BE2C (cell line): Measurements from ENCODE around the gene TFRC.
"Not testable (repeated sequence)": the region's sequence is repeated elsewhere in the genome, so short reads cannot be mapped to it uniquely, and the experiment has no call there.

ENCODE experiments used
- DNase-seq: peaks from one replicate; pipeline ENCODE4 v3.0.0-alpha.2; 2020
- H3K27me3 ChIP-seq: fragments of 250-450 bp; sonication (Bioruptor Pico); 2 replicates; pipeline ENCODE4 v1.5.1; 2020; ENCODE audit warnings: mild to moderate bottlenecking
- H3K36me3 ChIP-seq: fragments of 250-450 bp; sonication (Bioruptor Pico); 2 replicates; pipeline ENCODE4 v1.5.1; 2020; ENCODE audit warnings: mild to moderate bottlenecking
- H3K4me1 ChIP-seq: fragments of 250-450 bp; sonication (Bioruptor Pico); 2 replicates; pipeline ENCODE4 v1.5.1; 2020
- H3K4me3 ChIP-seq: 2 replicates; pipeline ENCODE4 v1.5.1; 2011; ENCODE audit warnings: low read depth, low read length
- H3K9me3 ChIP-seq: fragments of 250-450 bp; sonication (Bioruptor Pico); 2 replicates; pipeline ENCODE4 v1.5.1; 2020
- CTCF ChIP-seq: IDR thresholded peaks from 2 replicates; pipeline ENCODE4 v1.5.1; 2012; ENCODE audit warnings: mild to moderate bottlenecking, low read depth, low read length

The TFRC gene

GRCh38 chr3:196060834-196061233 is 21.1 kb downstream of the TFRC start:
- DNase-seq = no peak
- Histone ChIP-seq H3K4me3 (no peak overlapping the region), H3K4me1 (no peaks in the 10 kb centered on the region), H3K36me3 (peaks cover 93% of the 10 kb centered on the region), H3K9me3 (no peaks in the 10 kb centered on the region), H3K27me3 (no peaks in the 10 kb centered on the region)
- no peak for TF ChIP-seq CTCF

GRCh38 chr3:196057760-196058331 is 24.0 kb downstream of the TFRC start:
- no peaks in the 10 kb centered on the region for H3K9me3 ChIP-seq
- no peaks in the 10 kb centered on the region for H3K4me1 ChIP-seq
- no peak overlapping the region for H3K4me3 ChIP-seq
- peaks cover 91% of the 10 kb centered on the region for H3K36me3 ChIP-seq
- no peak for DNase-seq
- TF ChIP-seq CTCF = no peak
- H3K27me3 ChIP-seq = no peaks in the 10 kb centered on the region

- not testable (repeated sequence) for H3K9me3 ChIP-seq, H3K4me3 ChIP-seq, DNase-seq, H3K27me3 ChIP-seq
- Histone ChIP-seq H3K4me1 (peaks cover 11% of the 10 kb centered on the region), H3K36me3 (peaks cover 91% of the 10 kb centered on the region)
Measured at GRCh38 chr3:196056371-196056770, 25.5 kb downstream of the TFRC start.

- DNase-seq = no peak
- no peaks in the 10 kb centered on the region for H3K27me3 ChIP-seq
- peaks cover 91% of the 10 kb centered on the region for H3K36me3 ChIP-seq
Measured at GRCh38 chr3:196055683-196056270, 26.1 kb downstream of the TFRC start.

GRCh38 chr3:196055240-196055639 is 26.6 kb downstream of the TFRC start:
- Histone ChIP-seq H3K27me3 (no peaks in the 10 kb centered on the region), H3K36me3 (peaks cover 90% of the 10 kb centered on the region), H3K9me3 (no peaks in the 10 kb centered on the region), H3K4me1 (peaks cover 18% of the 10 kb centered on the region), H3K4me3 (no peak overlapping the region)
- no peak for TF ChIP-seq CTCF
- no peak for DNase-seq

More at GRCh38 chr3:196055683-196056270, 26.1 kb downstream of the TFRC start:
- no peaks in the 10 kb centered on the region for H3K9me3 ChIP-seq
- no peak overlapping the region for H3K4me3 ChIP-seq
- TF ChIP-seq CTCF = no peak
- peaks cover 16% of the 10 kb centered on the region for H3K4me1 ChIP-seq

- no peak for TF ChIP-seq CTCF
- Histone ChIP-seq H3K4me1 (peaks cover 24% of the 10 kb centered on the region), H3K36me3 (peaks cover 90% of the 10 kb centered on the region), H3K4me3 (no peak overlapping the region), H3K27me3 (no peaks in the 10 kb centered on the region), H3K9me3 (no peaks in the 10 kb centered on the region)
- DNase-seq = no peak
Measured at GRCh38 chr3:196054661-196055060, 27.2 kb downstream of the TFRC start.
